ENCODE results near the gene MYRIP. TPM values are rescaled to one million over a fixed set of nuclear protein-coding genes. Genes with fewer than 3 reads are reported as not detected.

Gene MYRIP
- total RNA-seq, 1 experiment from 2014 or later = 0.59 TPM

GRCh38 chr3:39882111-39882510 lies 72.7 kb downstream of the MYRIP start:
- Mint-ChIP-seq H3K36me3 (ENCODE audit: insufficient read depth, unreplicated experiment) (no peaks in the 10 kb centered on the region), H3K4me1 (ENCODE audit: low read depth, unreplicated experiment) (no peaks in the 10 kb centered on the region), H3K27me3 (ENCODE audit: insufficient read depth, unreplicated experiment) (peaks cover 3% of the 10 kb centered on the region), H3K9me3 (ENCODE audit: unreplicated experiment) (peaks cover 3% of the 10 kb centered on the region), H3K27ac (ENCODE audit: unreplicated experiment) (no peak overlapping the region), H3K4me3 (ENCODE audit: unreplicated experiment) (no peak overlapping the region)
- no peak for TF ChIP-seq CTCF (IDR thresholded peaks at IDR 0.05; ENCODE audit: insufficient read depth in 1 of 2, low read depth in 1 of 2, low read length in 1 of 2, severe bottlenecking in 1 of 2, unreplicated experiment in 1 of 2)
- H3K4me1 ChIP-seq = no peaks in the 10 kb centered on the region
- BruUV-seq (replicated peaks) = no TSS peak
- intact Hi-C loops (cut with micrococcal nuclease; ENCODE audit: unreplicated experiment) = no loop called here
- H3K27me3 ChIP-seq (replicated peaks; ENCODE audit: control insufficient read depth, insufficient read depth, low read length) = no peaks in the 10 kb centered on the region
- no peak overlapping the region for H3K4me3 ChIP-seq (ENCODE audit: low read depth, low read length)
- DNase-seq = no peak
- ChIA-PET POLR2A (no interaction called here), CTCF (no interaction called here)
- no peaks in the 10 kb centered on the region for H3K36me3 ChIP-seq (ENCODE audit: control insufficient read depth, insufficient read depth, low read length)
- H3K9me3 ChIP-seq = no peaks in the 10 kb centered on the region

GRCh38 chr3:39892068-39892467 lies 82.7 kb downstream of the MYRIP start:
- H3K27ac Mint-ChIP-seq (ENCODE audit: unreplicated experiment) = no peak overlapping the region
- Histone ChIP-seq H3K4me1 (no peaks in the 10 kb centered on the region), H3K36me3 (ENCODE audit: control insufficient read depth, insufficient read depth, low read length) (no peaks in the 10 kb centered on the region), H3K4me3 (ENCODE audit: low read depth, low read length) (no peak overlapping the region), H3K27me3 (replicated peaks; ENCODE audit: control insufficient read depth, insufficient read depth, low read length) (no peaks in the 10 kb centered on the region), H3K9me3 (no peaks in the 10 kb centered on the region)
- H3K4me3 Mint-ChIP-seq (ENCODE audit: unreplicated experiment) = no peak overlapping the region
- TF ChIP-seq CTCF (IDR thresholded peaks at IDR 0.05; ENCODE audit: insufficient read depth in 1 of 2, low read depth in 1 of 2, low read length in 1 of 2, severe bottlenecking in 1 of 2, unreplicated experiment in 1 of 2) = no peak
- intact Hi-C loops (cut with micrococcal nuclease; ENCODE audit: unreplicated experiment) = no loop called here
- H3K36me3 Mint-ChIP-seq (ENCODE audit: insufficient read depth, unreplicated experiment) = no peaks in the 10 kb centered on the region
- peaks cover 3% of the 10 kb centered on the region for H3K27me3 Mint-ChIP-seq (ENCODE audit: insufficient read depth, unreplicated experiment)
- ChIA-PET POLR2A (no interaction called here), CTCF (no interaction called here)
- no peak for DNase-seq
- no TSS peak for BruUV-seq (replicated peaks)
- no peaks in the 10 kb centered on the region for H3K4me1 Mint-ChIP-seq (ENCODE audit: low read depth, unreplicated experiment)
- no peaks in the 10 kb centered on the region for H3K9me3 Mint-ChIP-seq (ENCODE audit: unreplicated experiment)

- intact Hi-C loops (cut with micrococcal nuclease; ENCODE audit: unreplicated experiment) = no loop called here
- no peaks in the 10 kb centered on the region for H3K9me3 Mint-ChIP-seq (ENCODE audit: unreplicated experiment)
- H3K27ac Mint-ChIP-seq (ENCODE audit: unreplicated experiment) = no peak overlapping the region
- H3K4me3 Mint-ChIP-seq (ENCODE audit: unreplicated experiment) = no peak overlapping the region
- BruUV-seq (replicated peaks) = no TSS peak
- H3K36me3 Mint-ChIP-seq (ENCODE audit: insufficient read depth, unreplicated experiment) = no peaks in the 10 kb centered on the region
- ChIA-PET POLR2A (no interaction called here), CTCF (no interaction called here)
- no peaks in the 10 kb centered on the region for H3K27me3 Mint-ChIP-seq (ENCODE audit: insufficient read depth, unreplicated experiment)
- H3K4me1 Mint-ChIP-seq (ENCODE audit: low read depth, unreplicated experiment) = no peaks in the 10 kb centered on the region
- Histone ChIP-seq H3K27me3 (replicated peaks; ENCODE audit: control insufficient read depth, insufficient read depth, low read length) (no peaks in the 10 kb centered on the region), H3K4me1 (no peaks in the 10 kb centered on the region), H3K9me3 (no peaks in the 10 kb centered on the region), H3K36me3 (ENCODE audit: control insufficient read depth, insufficient read depth, low read length) (no peaks in the 10 kb centered on the region), H3K4me3 (ENCODE audit: low read depth, low read length) (no peak overlapping the region)
- no peak for TF ChIP-seq CTCF (IDR thresholded peaks at IDR 0.05; ENCODE audit: insufficient read depth in 1 of 2, low read depth in 1 of 2, low read length in 1 of 2, severe bottlenecking in 1 of 2, unreplicated experiment in 1 of 2)
- DNase-seq = no peak
These were observed 86.8 kb downstream of the MYRIP start for GRCh38 chr3:39896184-39896583.
